DOHH2 (cell line): ENCODE measurements around the gene GGT6.

ENCODE experiments used
- CTCF ChIP-seq: fragments of 200-600 bp; sonication (generic); IDR thresholded peaks from one replicate; pipeline ENCODE4 v1.5.1; 2014; ENCODE audit warnings: antibody characterized with exemption, mild to moderate bottlenecking, low read depth, low read length; ENCODE audit not compliant: poor library complexity, severe bottlenecking
- EZH2phosphoT487 ChIP-seq: fragments of 200-600 bp; sonication (generic); IDR thresholded peaks from 2 replicates; pipeline ENCODE4 v1.6.1; 2017; ENCODE audit warnings: borderline replicate concordance, mild to moderate bottlenecking, antibody characterized with exemption, low read length, moderate library complexity, mixed read lengths

- TF ChIP-seq CTCF (no peak), EZH2phosphoT487 (no peak)
Measured at GRCh38 chr17:4577386-4577993, 17.1 kb upstream of the GGT6 start.
